GM23338 (cell line): Measurements from ENCODE around the gene BFSP2. TPM values are rescaled to one million over a fixed set of nuclear protein-coding genes. Genes with fewer than 3 reads are reported as not detected.

ENCODE experiments used
- ATAC-seq: fragments of 200-7000 bp; cut with Tn5 transposase; 3 replicates; pipeline ENCODE4 v1.9.1; 2020
- DNase-seq: peaks from one replicate; pipeline ENCODE4 v3.0.0-alpha.2; 2015; ENCODE audit warnings: low spot score
- H2AFZ ChIP-seq: fragments of 200-600 bp; sonication (generic); 2 replicates; pipeline ENCODE4 v1.8.0; 2016; ENCODE audit warnings: antibody characterized with exemption, mild to moderate bottlenecking, moderate library complexity
- H3F3A ChIP-seq: fragments of 200-600 bp; sonication (generic); replicated peaks from 2 replicates; pipeline ENCODE4 v1.8.0; 2017; ENCODE audit warnings: antibody characterized with exemption, mixed run types, low read depth
- H3K27ac ChIP-seq: fragments of 200-600 bp; sonication (generic); 2 replicates; pipeline ENCODE4 v1.6.1; 2016; ENCODE audit warnings: low read depth
- H3K27me3 ChIP-seq: fragments of 200-600 bp; sonication (generic); 2 replicates; pipeline ENCODE4 v1.8.0; 2016; ENCODE audit warnings: mild to moderate bottlenecking, mixed run types, moderate library complexity; ENCODE audit not compliant: insufficient read depth
- H3K36me3 ChIP-seq: fragments of 200-600 bp; sonication (generic); 2 replicates; pipeline ENCODE4 v1.8.0; 2016; ENCODE audit warnings: mild to moderate bottlenecking; ENCODE audit not compliant: insufficient read depth
- H3K4me1 ChIP-seq: fragments of 200-600 bp; sonication (generic); 2 replicates; pipeline ENCODE4 v1.8.0; 2016; ENCODE audit warnings: mild to moderate bottlenecking, moderate library complexity; ENCODE audit not compliant: insufficient read depth
- H3K4me2 ChIP-seq: fragments of 200-600 bp; sonication (generic); 2 replicates; pipeline ENCODE4 v1.7.1; 2017; ENCODE audit warnings: mixed run types
- H3K4me3 ChIP-seq: fragments of 200-600 bp; sonication (generic); 2 replicates; pipeline ENCODE4 v1.6.1; 2016; ENCODE audit warnings: mixed run types
- H3K79me2 ChIP-seq: fragments of 200-600 bp; sonication (generic); replicated peaks from 2 replicates; pipeline ENCODE4 v1.8.0; 2017; ENCODE audit warnings: mild to moderate bottlenecking; ENCODE audit not compliant: insufficient read depth
- H3K9me2 ChIP-seq: fragments of 200-600 bp; sonication (generic); 2 replicates; pipeline ENCODE4 v1.8.0; 2017; ENCODE audit not compliant: insufficient read depth
- H4K20me1 ChIP-seq: fragments of 200-600 bp; sonication (generic); replicated peaks from 2 replicates; pipeline ENCODE4 v1.8.0; 2017; ENCODE audit warnings: mild to moderate bottlenecking; ENCODE audit not compliant: insufficient read depth
- H3K27ac Mint-ChIP-seq: 2 replicates; pipeline ENCODE4 v1.8.0; 2020; ENCODE audit warnings: inconsistent platforms, mild to moderate bottlenecking, moderate library complexity, mixed read lengths
- H3K27me3 Mint-ChIP-seq: 3 replicates; pipeline ENCODE4 v1.8.0; 2022; ENCODE audit warnings: low read depth, mild to moderate bottlenecking, moderate library complexity, mixed read lengths, inconsistent platforms; ENCODE audit not compliant: insufficient read depth, poor library complexity
- H3K36me3 Mint-ChIP-seq: 3 replicates; pipeline ENCODE4 v1.8.0; 2021; ENCODE audit warnings: low read depth, mild to moderate bottlenecking, inconsistent platforms, moderate library complexity, mixed read lengths
- H3K4me1 Mint-ChIP-seq: 3 replicates; pipeline ENCODE4 v1.8.0; 2020; ENCODE audit warnings: mild to moderate bottlenecking, inconsistent platforms, mixed read lengths
- H3K4me3 Mint-ChIP-seq: 3 replicates; pipeline ENCODE4 v1.8.0; 2021; ENCODE audit warnings: moderate library complexity, mild to moderate bottlenecking, inconsistent platforms, mixed read lengths
- H3K9me3 Mint-ChIP-seq: 3 replicates; pipeline ENCODE4 v1.8.0; 2020; ENCODE audit warnings: moderate library complexity, mild to moderate bottlenecking, inconsistent platforms, mixed read lengths
- CREB1 ChIP-seq: fragments of 250-450 bp; sonication (Bioruptor Pico); IDR thresholded peaks from 2 replicates; pipeline ENCODE4 v1.5.0; 2020; ENCODE audit warnings: low read depth, mild to moderate bottlenecking, moderate library complexity
- CTCF ChIP-seq, 2 experiments: fragments of 200-600 bp in 1 of 2; sonication (generic) in 1 of 2; conservative IDR thresholded peaks; 2 replicates each; pipeline versions ENCODE4 v1.5.1 to v1.6.1; 2016 to 2017; ENCODE audit warnings: antibody characterized with exemption in 2 of 2, low read depth in 2 of 2, mild to moderate bottlenecking in 2 of 2, moderate library complexity in 1 of 2
- ETS1 ChIP-seq: IDR thresholded peaks from 2 replicates; pipeline ENCODE4 v1.6.1; 2016; ENCODE audit warnings: antibody characterized with exemption
- EZH2phosphoT487 ChIP-seq: fragments of 200-600 bp; sonication (generic); IDR thresholded peaks from one replicate; pipeline ENCODE4 v1.8.1; 2018; ENCODE audit warnings: antibody characterized with exemption; ENCODE audit not compliant: unreplicated experiment
- NANOG ChIP-seq: IDR thresholded peaks from 2 replicates; pipeline ENCODE4 v1.6.1; 2016; ENCODE audit warnings: antibody characterized with exemption, borderline replicate concordance
- POLR2AphosphoS5 ChIP-seq: IDR thresholded peaks from 2 replicates; pipeline ENCODE4 v1.6.1; 2016; ENCODE audit warnings: antibody characterized with exemption, low read depth
- REST ChIP-seq: IDR thresholded peaks from one replicate; pipeline ENCODE4 v1.6.1; 2018; ENCODE audit warnings: antibody characterized with exemption; ENCODE audit not compliant: unreplicated experiment
- STAT1 ChIP-seq: IDR thresholded peaks from one replicate; pipeline ENCODE4 v1.6.1; 2016; ENCODE audit warnings: antibody characterized with exemption; ENCODE audit not compliant: unreplicated experiment
- ZNF114 ChIP-seq: fragments of 250-450 bp; sonication (Bioruptor Pico); IDR thresholded peaks from 2 replicates; pipeline ENCODE4 v1.5.0; 2020; ENCODE audit warnings: mild to moderate bottlenecking, moderate library complexity
- ZNF331 ChIP-seq: fragments of 250-450 bp; sonication (Bioruptor Pico); IDR thresholded peaks from 2 replicates; pipeline ENCODE4 v1.5.0; 2020; ENCODE audit warnings: low read depth, mild to moderate bottlenecking, moderate library complexity
- ZNF462 ChIP-seq: fragments of 250-450 bp; sonication (Bioruptor Pico); IDR thresholded peaks from 2 replicates; pipeline ENCODE4 v1.5.0; 2020; ENCODE audit warnings: mild to moderate bottlenecking, moderate library complexity
- polyA plus RNA-seq: library from polyadenylated mRNA; unstranded; fragments of >200 nt; fragmentation: Nextera tagmentation; extraction: Ambion mirVana; gene quantifications from 2 replicates; pipeline ENCODE4 v1.2.1, GENCODE V29; 2016
- total RNA-seq: library from RNA; depleted of rRNA; stranded (reverse); fragments of >200 nt; shearing (Covaris generic); gene quantifications from 2 replicates; pipeline ENCODE4 v1.2.3, GENCODE V29; 2014

The BFSP2 gene
- total and polyA plus RNA-seq, 2 experiments from 2014 or later = not detected

- TF ChIP-seq ZNF462 (CRISPR knock-in tag) (no peak), POLR2AphosphoS5 (no peak), STAT1 (no peak), CREB1 (CRISPR knock-in tag) (no peak)
Measured at GRCh38 chr3:133504736-133505135, 104.9 kb downstream of the BFSP2 start (continued).

- H4K20me1 ChIP-seq = no peaks in the 10 kb centered on the region
- no peak for TF ChIP-seq EZH2phosphoT487
- no peak for TF ChIP-seq NANOG
- TF ChIP-seq ETS1 = no peak
- TF ChIP-seq POLR2AphosphoS5 = no peak
- TF ChIP-seq ZNF331 = no peak
- TF ChIP-seq ZNF114 (CRISPR knock-in tag) = no peak
- no peak for TF ChIP-seq REST
- no peak for TF ChIP-seq CTCF (conservative IDR thresholded peaks at IDR 0.05; ENCODE audit: low read depth in 2 of 2)
- TF ChIP-seq STAT1 = no peak
- no peaks in the 10 kb centered on the region for H3K36me3 Mint-ChIP-seq
- H3K4me2 ChIP-seq = no peak overlapping the region
- H3K36me3 ChIP-seq = no peaks in the 10 kb centered on the region
- H3K4me1 Mint-ChIP-seq = no peaks in the 10 kb centered on the region
- no peak overlapping the region for H3K27ac ChIP-seq
- H2AFZ ChIP-seq = peak overlapping the region; percentile 76; the same call in 1 of the 2 replicates
- DNase-seq (no peak), ATAC-seq (no peak)
- H3K27me3 Mint-ChIP-seq = peaks cover 4% of the 10 kb centered on the region
- no peaks in the 10 kb centered on the region for H3F3A ChIP-seq
- no peak overlapping the region for H3K4me3 Mint-ChIP-seq
- H3K9me3 Mint-ChIP-seq = no peaks in the 10 kb centered on the region; the same call in 2 of the 3 replicates
- H3K4me3 ChIP-seq = no peak overlapping the region
- H3K27me3 ChIP-seq = no peaks in the 10 kb centered on the region
- H3K9me2 ChIP-seq = no peaks in the 10 kb centered on the region
- no peaks in the 10 kb centered on the region for H3K79me2 ChIP-seq
- no peak overlapping the region for H3K27ac Mint-ChIP-seq
- H3K4me1 ChIP-seq = no peaks in the 10 kb centered on the region
Measured at GRCh38 chr3:133505813-133506212, 106.0 kb downstream of the BFSP2 start.
